Keratinocyte (primary cell): ENCODE data around the gene CFAP54. TPM values are rescaled to one million over a fixed set of nuclear protein-coding genes. Genes with fewer than 3 reads are reported as not detected.

Experiments
- DNase-seq: peaks from one replicate; pipeline ENCODE4 v3.0.0-alpha.2; 2011; ENCODE audit warnings: low read depth, missing footprints, low spot score
- FAIRE-seq: peaks from 2 replicates; lab custom pipeline; 2011; peaks lifted over from hg19 to GRCh38; lab: Jason Lieb, UNC
- H2AFZ ChIP-seq: 2 replicates; pipeline ENCODE4 v1.6.0; 2012; ENCODE audit warnings: low read length, control low read depth, inconsistent platforms; ENCODE audit not compliant: control insufficient read depth
- H3K27ac ChIP-seq: 2 replicates; pipeline ENCODE4 v1.5.1; 2011; ENCODE audit warnings: low read length; ENCODE audit not compliant: control insufficient read depth, insufficient read depth
- H3K27me3 ChIP-seq: 3 replicates; pipeline ENCODE4 v1.6.0; 2011; ENCODE audit warnings: low read length; ENCODE audit not compliant: control insufficient read depth, insufficient read depth; ENCODE audit errors: extremely low read depth
- H3K36me3 ChIP-seq, 2 experiments: 2 replicates in 1 of 2; 3 replicates in 1 of 2; pipeline ENCODE4 v1.5.1; 2011; ENCODE audit warnings: low read length in 2 of 2, mild to moderate bottlenecking in 1 of 2; ENCODE audit not compliant: control insufficient read depth in 2 of 2, insufficient read depth in 2 of 2; ENCODE audit errors: extremely low read depth in 1 of 2
- H3K4me1 ChIP-seq: 3 replicates; pipeline ENCODE4 v1.5.1; 2011; ENCODE audit warnings: low read length; ENCODE audit not compliant: control insufficient read depth, insufficient read depth; ENCODE audit errors: extremely low read depth
- H3K4me2 ChIP-seq: 3 replicates; pipeline ENCODE4 v1.6.0; 2011; ENCODE audit warnings: low read depth, low read length; ENCODE audit not compliant: control insufficient read depth, insufficient read depth; ENCODE audit errors: extremely low read depth
- H3K4me3 ChIP-seq, 3 experiments: fragments of 200-600 bp in 1 of 3; sonication (generic) in 1 of 3; 2 replicates in 2 of 3; 3 replicates in 1 of 3; pipeline ENCODE4 v1.5.1; 2011 to 2016; ENCODE audit warnings: low read length in 3 of 3, mild to moderate bottlenecking in 3 of 3, control low read depth in 2 of 3, inconsistent platforms in 1 of 3, low read depth in 1 of 3, mixed read lengths in 1 of 3, mixed run types in 1 of 3, moderate library complexity in 1 of 3; ENCODE audit not compliant: control insufficient read depth in 2 of 3, insufficient read depth in 2 of 3; ENCODE audit errors: extremely low read depth in 1 of 3
- H3K79me2 ChIP-seq: 2 replicates; pipeline ENCODE4 v1.6.0; 2012; ENCODE audit warnings: low read length; ENCODE audit not compliant: control insufficient read depth, insufficient read depth
- H3K9ac ChIP-seq: 3 replicates; pipeline ENCODE4 v1.6.0; 2011; ENCODE audit warnings: low read length; ENCODE audit not compliant: control insufficient read depth, insufficient read depth; ENCODE audit errors: extremely low read depth
- H3K9me1 ChIP-seq: 3 replicates; pipeline ENCODE4 v1.6.0; 2011; ENCODE audit warnings: low read length; ENCODE audit not compliant: control insufficient read depth, insufficient read depth; ENCODE audit errors: extremely low read depth
- H3K9me3 ChIP-seq: 2 replicates; pipeline ENCODE4 v1.5.1; 2012; ENCODE audit warnings: low read depth, low read length; ENCODE audit not compliant: control insufficient read depth
- H4K20me1 ChIP-seq: 3 replicates; pipeline ENCODE4 v1.6.0; 2011; ENCODE audit warnings: low read length; ENCODE audit not compliant: control insufficient read depth, insufficient read depth; ENCODE audit errors: extremely low read depth
- EZH2 ChIP-seq: IDR thresholded peaks from one replicate; pipeline ENCODE4 v1.6.1; 2012; ENCODE audit warnings: inconsistent platforms, mild to moderate bottlenecking, low read length, moderate library complexity
- dilution Hi-C: fragments of 300-500 bp; cut with MboI; formaldehyde crosslinking; loops from one replicate; pipeline ENCODE4 v1.7.0; 2020; ENCODE audit warnings: low sequenced_read_pairs; ENCODE audit not compliant: extremely low pct_ligation_motif_present
- polyA plus RNA-seq, 5 experiments: library from polyadenylated mRNA; depleted of rRNA in 3 of 5; stranded (reverse) in 3 of 5; stranded (forward) in 1 of 5; unstranded in 1 of 5; fragments of >200 nt; gene quantifications; 1 replicate in 1 of 5; 2 replicates in 3 of 5; 3 replicates in 1 of 5; pipeline versions ENCODE4 v1.2.1 to v1.2.3, GENCODE V29; 2011 to 2012; ENCODE audit warnings: missing spikeins in 2 of 5, low read depth in 1 of 5, low replicate concordance in 1 of 5
- TF ChIP-seq, protein P1 (sequence below), 3 experiments: IDR thresholded peaks in 1 of 3; conservative IDR thresholded peaks in 1 of 3; optimal IDR thresholded peaks in 1 of 3; 2 replicates in 2 of 3; 3 replicates in 1 of 3; pipeline versions ENCODE3 to v1.5.1; 2011; ENCODE audit warnings: low read length in 3 of 3, mild to moderate bottlenecking in 3 of 3, moderate library complexity in 2 of 3, control low read depth in 1 of 3, inconsistent platforms in 1 of 3; ENCODE audit not compliant: insufficient read depth in 2 of 3; ENCODE audit errors: extremely low read depth in 1 of 3

CFAP54 gene
- polyA plus RNA-seq, 1 donor (not counting 4 experiments of a cell fraction or from before 2014, with no cell fraction given): 1.2 TPM

DNA sequence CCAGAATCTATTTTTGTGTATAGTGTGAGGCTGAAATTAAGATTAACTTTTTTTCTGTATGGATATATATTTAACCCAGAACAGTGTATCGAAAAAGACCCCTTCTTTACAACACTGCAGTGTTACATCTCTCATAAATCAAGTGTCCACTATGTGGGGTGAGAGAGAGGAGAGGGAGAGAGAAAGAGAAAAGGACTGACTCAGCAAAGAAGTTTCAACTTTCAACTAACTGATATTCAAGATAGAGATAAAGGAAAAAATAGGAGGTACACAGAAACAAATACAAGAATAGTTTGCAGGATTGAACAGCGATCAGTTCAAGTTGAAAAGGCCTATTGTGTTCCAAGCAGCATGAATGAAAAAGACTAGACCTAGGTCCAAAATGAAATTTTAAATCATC lies 291.0 kb downstream of the CFAP54 start:
- H3K79me2 ChIP-seq: no peaks in the 10 kb centered on the region
- H4K20me1 ChIP-seq: no peaks in the 10 kb centered on the region
- no peaks in the 10 kb centered on the region for H3K4me1 ChIP-seq
- H3K4me3 ChIP-seq: no peak overlapping the region
- H3K4me2 ChIP-seq: no peak overlapping the region
- no peak overlapping the region for H3K27ac ChIP-seq
- no peak for DNase-seq
- no peaks in the 10 kb centered on the region for H3K9me1 ChIP-seq
- no peaks in the 10 kb centered on the region for H3K27me3 ChIP-seq
- TF ChIP-seq, protein P1, sequence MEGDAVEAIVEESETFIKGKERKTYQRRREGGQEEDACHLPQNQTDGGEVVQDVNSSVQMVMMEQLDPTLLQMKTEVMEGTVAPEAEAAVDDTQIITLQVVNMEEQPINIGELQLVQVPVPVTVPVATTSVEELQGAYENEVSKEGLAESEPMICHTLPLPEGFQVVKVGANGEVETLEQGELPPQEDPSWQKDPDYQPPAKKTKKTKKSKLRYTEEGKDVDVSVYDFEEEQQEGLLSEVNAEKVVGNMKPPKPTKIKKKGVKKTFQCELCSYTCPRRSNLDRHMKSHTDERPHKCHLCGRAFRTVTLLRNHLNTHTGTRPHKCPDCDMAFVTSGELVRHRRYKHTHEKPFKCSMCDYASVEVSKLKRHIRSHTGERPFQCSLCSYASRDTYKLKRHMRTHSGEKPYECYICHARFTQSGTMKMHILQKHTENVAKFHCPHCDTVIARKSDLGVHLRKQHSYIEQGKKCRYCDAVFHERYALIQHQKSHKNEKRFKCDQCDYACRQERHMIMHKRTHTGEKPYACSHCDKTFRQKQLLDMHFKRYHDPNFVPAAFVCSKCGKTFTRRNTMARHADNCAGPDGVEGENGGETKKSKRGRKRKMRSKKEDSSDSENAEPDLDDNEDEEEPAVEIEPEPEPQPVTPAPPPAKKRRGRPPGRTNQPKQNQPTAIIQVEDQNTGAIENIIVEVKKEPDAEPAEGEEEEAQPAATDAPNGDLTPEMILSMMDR (optimal IDR thresholded peaks at IDR 0.05 in 1 of 3, IDR thresholded peaks at IDR 0.05 in 1 of 3, conservative IDR thresholded peaks at IDR 0.05 in 1 of 3; ENCODE audit: extremely low read depth in 1 of 3, insufficient read depth in 2 of 3, low read length in 3 of 3): no peak
- no peak for TF ChIP-seq EZH2
- dilution Hi-C loops: no loop called here
- no peak overlapping the region for H3K9ac ChIP-seq
- H3K36me3 ChIP-seq: no peaks in the 10 kb centered on the region
- no peak overlapping the region for H2AFZ ChIP-seq
- H3K9me3 ChIP-seq: no peaks in the 10 kb centered on the region
- FAIRE-seq: no peak

DNA sequence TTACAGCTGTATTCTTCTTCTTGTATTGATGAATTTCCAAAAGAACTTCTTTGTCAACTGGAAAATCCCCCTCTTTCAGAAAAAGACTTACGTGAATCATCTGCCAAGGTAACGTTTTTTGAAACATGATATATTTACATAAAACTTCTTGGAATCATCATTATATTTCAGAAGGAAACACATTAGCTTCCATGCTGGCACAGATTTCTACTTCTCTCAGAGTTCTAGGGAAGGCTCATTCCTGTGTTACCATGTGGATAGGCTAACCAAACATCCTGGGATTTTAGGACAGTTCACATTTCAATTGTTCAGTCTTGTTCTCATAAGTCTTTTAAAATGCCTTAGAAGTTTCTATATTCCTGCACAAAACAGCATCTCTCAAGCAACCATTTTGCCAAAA lies 297.4 kb downstream of the CFAP54 start:
- Histone ChIP-seq H3K27ac (no peak overlapping the region), H3K79me2 (no peaks in the 10 kb centered on the region), H4K20me1 (no peaks in the 10 kb centered on the region), H3K4me3 (no peak overlapping the region), H3K9ac (no peak overlapping the region), H3K27me3 (no peaks in the 10 kb centered on the region), H3K4me2 (no peak overlapping the region), H3K9me1 (no peaks in the 10 kb centered on the region), H3K9me3 (no peaks in the 10 kb centered on the region), H3K4me1 (no peaks in the 10 kb centered on the region), H3K36me3 (no peaks in the 10 kb centered on the region), H2AFZ (no peak overlapping the region)
- DNase-seq: no peak
- TF ChIP-seq, protein P1 (optimal IDR thresholded peaks at IDR 0.05 in 1 of 3, IDR thresholded peaks at IDR 0.05 in 1 of 3, conservative IDR thresholded peaks at IDR 0.05 in 1 of 3; ENCODE audit: extremely low read depth in 1 of 3, insufficient read depth in 2 of 3, low read length in 3 of 3): no peak
- TF ChIP-seq EZH2: no peak
- dilution Hi-C loops: no loop called here
- FAIRE-seq: no peak
